Left colon (tissue), 2 donors: Measurements from ENCODE around the gene MYCT1. TPM values are rescaled to one million over a fixed set of nuclear protein-coding genes. Genes with fewer than 3 reads are reported as not detected.

Experiments used
- total RNA-seq, 2 donors: library from RNA; stranded (reverse); fragmentation: NEBNext Ultra II Directional; extraction: Animal tissue kit (Norgen Biotek cat#: 25700); gene quantifications; one replicate each; pipeline ENCODE4 v1.2.1, GENCODE V29; 2021
- donor health status: DM: no; HTN: no; CAD: no.
- donor health status: DM: yes; HTN: yes; CAD: no.

MYCT1 gene
- total RNA-seq, 2 donors from 2014 or later, result 2.0 to 3.7 TPM

Other genes starting within 250 kb of the MYCT1 start
- 10 to 100 TPM; 15.8 to 30.1 TPM for gene SYNE1, start 60.5 kb upstream of the MYCT1 start, total RNA-seq
- gene VIP, start 52.9 kb downstream of the MYCT1 start, total RNA-seq, result 10 to 100 TPM in 1 of 2 donors, 1 to 10 TPM in 1; 9.0 to 11.5 TPM